Measurements from ENCODE around the gene TTL. TPM values are rescaled to one million over a fixed set of nuclear protein-coding genes. Genes with fewer than 3 reads are reported as not detected.
"Not testable (repeated sequence)": the region's sequence is repeated elsewhere in the genome, so short reads cannot be mapped to it uniquely, and the experiment has no call there.

TTL gene
- total RNA-seq, 1 donor from 2014 or later = 21.6 TPM

DNA sequence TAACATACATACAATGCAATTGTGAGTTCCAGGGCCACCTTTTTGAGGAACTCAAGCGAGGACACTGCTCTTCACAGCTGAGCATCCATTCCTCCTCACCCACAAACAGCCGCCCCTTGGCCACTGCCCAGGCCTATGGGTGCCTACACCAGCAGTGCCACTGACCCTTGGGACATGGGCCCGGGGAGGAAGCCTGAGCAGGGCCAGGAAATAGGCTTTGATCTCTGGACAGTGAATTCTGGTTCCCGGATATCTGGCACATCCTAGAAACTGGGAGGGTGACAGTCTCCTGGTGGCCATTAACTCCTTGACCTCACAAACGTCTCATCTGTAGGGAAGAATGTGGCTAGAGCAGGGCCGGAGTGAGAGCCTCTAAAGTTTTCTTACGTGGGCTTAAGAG, 5.5 kb upstream of the TTL start:
- no peak for ATAC-seq

DNA sequence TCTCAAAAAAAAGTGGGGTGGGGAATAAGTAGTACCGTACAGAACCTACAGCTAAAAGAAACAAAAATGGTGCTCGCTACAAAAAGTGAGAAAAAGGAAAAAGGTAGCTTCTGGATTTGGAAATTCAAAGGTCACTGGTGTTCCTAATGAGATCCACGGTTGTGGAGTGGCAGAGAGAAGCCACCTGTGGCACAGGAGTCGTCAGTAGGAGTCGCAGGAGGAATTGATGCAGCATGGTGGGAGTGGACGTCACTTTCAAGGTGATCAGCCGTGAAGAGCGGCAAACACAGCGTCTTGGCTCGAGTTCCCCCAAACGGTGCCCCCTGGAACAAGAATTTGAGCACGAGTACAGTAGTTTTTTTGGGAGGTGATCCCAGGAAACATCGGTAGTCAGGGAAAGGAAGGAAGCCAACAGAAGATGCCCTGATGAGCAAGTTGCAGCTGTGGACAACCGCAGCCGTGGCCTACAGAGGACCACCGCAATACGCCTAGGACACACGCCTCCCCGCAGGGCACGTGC, 1.4 kb upstream of the TTL start:
- ATAC-seq = no peak

DNA sequence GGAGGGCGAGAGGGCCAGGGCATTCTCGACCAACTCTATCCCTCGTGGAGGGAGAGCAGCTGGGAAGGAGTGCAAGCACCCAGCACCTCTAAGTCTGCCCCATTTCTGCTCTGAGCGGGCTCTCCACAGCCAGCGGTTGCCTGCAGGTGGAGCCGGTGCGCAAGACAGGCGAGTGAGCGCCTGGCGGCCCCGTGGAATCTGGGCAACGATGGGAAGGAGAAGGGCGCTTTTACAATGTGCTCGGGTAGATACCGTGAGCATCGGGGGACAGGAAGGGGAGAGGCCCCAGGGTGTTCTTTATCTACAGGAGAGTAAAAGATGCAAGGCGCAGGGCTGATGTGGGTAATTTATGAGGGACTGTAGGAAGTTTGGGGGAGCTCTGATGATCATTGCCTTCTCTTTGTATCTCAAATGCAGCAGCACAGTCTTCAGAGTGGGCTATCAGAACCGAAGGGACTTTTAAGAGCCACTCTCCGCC, 867 bp upstream of the TTL start:
- peak; percentile 83 for ATAC-seq

DNA sequence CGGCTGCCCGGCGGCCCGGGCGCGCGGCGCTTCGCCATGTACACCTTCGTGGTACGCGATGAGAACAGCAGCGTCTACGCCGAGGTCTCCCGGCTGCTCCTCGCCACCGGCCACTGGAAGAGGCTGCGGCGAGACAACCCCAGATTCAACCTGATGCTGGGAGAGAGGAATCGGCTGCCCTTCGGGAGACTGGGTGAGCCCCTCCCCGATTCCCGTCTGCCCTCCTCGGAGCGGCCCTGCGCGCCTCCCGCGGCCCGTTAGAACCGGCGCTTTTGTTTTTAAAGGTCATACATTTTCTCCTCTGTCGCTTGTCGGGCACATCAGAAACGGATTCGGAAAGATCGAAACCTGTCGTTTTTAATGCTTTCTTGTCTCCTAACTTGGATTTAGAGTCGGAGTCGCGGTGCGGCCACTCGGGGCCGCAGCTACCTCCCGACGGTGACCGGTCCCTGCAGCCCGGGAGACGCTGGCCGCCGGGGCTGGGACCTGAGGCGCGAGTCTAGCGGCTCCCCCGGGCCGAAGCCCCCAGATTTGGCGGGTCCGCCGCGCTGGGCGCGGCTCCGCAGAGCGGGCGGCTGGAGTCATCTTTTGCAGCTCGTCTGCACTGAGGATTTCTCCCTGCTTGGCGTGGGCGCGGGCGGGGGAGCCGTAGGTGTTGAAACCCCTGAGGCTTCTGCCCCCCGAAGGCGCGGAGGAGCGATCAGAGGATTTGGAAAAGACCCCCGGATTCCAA, 519 bp downstream of the TTL start:
- ATAC-seq = peak; percentile 30

DNA sequence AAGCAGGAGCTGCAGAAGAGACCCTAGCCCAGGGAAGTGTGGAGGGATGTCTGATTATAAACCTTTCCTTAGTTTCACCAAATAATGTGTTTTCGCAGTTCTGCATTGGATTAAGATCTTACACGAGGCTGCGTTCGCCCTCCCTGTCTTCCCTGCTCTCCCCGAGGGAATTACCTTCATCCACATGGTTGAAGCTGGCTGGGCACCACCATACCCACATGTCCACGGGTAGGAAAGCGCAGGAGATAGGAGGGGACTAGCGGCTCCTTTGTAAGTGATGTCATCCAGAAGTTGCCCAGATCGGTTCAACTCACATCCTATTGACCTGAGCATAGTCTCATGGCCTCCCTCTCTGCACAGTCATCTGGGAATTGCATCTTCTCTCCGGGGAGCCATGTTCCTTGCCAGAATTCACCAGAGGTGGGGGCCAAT, 1.1 kb downstream of the TTL start:
- peak; percentile 30 for ATAC-seq

DNA sequence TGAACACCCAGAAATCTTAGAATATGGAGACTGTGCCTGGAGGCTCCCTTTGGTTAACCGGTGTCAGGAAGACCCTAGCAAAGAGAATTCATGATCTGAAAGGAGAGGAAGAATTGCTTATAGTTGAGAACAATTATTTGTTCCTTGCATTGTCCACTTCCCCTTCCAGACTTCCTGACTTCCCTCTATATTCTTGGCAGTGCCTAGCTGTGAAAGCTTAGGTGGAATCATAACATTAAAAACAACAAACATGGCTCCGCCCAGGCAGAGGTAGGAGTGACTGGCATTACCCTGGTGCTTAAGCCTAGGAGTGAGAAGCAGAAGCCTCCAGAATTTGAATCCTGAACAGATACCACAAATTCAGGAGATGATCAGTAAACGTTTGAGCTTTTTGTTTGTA, 1.9 kb downstream of the TTL start:
- peak; percentile 29 for ATAC-seq

DNA sequence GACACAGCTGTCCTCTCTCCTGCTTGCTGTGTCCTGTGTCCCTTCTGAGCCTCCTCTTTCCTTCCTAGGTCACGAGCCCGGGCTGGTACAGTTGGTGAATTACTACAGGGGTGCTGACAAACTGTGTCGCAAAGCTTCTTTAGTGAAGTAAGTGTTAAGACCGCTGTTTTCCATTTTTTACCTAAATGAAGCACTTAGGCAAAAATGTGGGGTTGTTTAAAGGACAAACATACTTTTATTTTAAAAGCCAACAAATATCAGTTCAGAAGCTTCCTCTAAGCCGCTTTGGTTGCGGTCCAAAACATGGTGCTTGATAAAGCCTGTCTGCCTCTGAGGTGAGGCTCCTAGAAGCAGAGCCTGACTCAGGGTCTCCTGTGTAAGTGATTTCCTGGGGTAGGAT, 3.9 kb downstream of the TTL start:
- ATAC-seq = no peak

DNA sequence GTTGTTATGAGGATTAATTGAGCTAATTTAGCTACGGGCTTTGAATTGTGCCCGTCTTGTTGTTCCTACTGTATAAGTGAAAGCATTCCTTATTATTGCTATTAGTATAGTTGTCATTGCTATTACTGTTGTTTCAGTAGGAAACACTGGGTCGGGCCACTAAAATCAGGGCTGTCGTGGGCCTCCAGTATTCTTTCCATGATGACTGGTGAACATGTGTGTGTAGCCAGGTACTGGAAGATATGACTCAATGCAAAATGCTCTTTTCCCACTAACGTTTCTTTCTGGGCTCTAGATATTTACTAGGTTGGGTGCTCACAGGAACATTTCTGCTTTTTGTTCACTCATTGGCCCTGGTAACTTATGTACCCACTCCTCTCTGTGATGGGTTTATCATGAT, 4.9 kb downstream of the TTL start:
- ATAC-seq = no peak

DNA sequence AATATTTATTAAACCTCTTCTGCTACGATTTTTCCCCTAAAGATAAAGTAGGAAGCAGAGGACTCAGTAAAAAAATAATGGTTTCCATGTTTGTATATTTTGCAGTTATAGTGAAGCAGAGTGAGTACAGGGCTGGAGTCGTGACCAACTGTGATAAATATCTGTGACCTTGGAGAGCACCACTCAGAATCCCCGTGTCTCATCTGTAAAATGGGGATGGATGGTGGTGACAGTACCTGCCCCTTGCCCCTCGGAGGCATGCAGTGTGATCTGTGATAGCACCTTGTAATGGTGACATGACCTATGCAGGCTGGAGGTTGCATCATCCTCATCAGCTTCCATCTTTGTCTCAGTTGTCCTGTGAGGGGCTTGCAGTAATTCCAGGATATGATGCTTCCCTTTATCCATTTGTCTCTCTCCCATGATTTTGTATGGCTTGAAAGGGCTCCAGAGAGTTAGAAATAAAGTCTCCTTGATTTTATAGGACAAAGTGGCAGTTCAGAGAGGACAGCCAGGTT, 5.5 kb downstream of the TTL start:
- ATAC-seq = no peak

DNA sequence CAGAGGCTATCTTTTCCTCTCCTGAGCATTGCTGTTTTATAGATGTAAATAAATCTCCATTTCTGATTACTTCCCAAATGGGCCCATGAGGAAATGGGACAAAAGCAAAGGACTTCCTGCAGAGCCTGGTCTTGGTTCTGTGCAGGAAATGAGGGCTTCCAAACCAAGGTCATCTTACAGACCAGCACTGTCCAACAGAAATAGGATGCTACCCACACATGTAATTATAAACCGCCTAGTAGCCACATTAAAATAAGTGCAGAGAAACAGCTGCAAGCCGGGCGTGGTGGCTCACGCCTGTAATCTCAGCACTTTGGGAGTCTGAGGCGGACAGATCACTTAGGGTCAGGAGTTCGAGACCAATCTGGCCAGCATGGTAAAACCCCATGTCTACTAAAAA, 6.2 kb downstream of the TTL start:
- ATAC-seq = no peak

DNA sequence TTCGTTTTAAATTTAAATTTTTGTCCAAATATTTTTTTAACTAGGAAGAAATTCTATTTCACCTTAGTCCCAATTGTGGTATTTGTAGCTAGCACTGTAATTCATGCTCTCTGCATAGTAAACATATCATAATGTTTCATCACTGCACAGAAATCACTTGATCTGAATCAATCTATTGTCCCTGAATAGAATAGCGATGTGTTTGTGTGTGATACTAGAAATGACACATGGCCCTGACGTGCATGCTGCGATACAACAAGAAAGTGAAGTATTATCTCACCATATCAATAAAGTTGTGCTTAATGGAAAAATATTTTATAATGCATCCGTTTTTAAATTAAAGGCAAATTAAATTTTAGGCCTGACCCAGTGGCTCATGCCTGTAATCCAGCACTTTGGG, 10.0 kb downstream of the TTL start:
- no peak for ATAC-seq

DNA sequence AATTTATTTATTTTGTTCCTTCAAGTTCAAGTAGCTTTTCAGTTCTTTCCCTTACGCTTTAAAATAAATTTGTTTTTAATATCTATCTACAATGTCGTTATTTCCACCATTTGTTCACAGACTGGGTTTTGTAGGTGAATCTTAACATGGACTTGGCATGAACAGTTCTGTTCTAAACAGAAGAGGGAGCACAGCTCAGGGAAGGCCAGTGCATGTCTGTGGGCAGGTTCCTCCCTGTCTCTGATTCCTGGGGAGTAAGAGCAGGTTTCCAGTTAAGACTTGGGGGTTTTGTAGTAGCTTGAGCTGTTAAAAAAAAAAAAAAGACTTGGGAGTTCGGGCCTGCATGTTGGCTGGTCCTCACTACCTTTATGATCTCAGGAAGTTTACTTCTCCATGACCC, 11.1 kb downstream of the TTL start:
- peak; percentile 43 for ATAC-seq

DNA sequence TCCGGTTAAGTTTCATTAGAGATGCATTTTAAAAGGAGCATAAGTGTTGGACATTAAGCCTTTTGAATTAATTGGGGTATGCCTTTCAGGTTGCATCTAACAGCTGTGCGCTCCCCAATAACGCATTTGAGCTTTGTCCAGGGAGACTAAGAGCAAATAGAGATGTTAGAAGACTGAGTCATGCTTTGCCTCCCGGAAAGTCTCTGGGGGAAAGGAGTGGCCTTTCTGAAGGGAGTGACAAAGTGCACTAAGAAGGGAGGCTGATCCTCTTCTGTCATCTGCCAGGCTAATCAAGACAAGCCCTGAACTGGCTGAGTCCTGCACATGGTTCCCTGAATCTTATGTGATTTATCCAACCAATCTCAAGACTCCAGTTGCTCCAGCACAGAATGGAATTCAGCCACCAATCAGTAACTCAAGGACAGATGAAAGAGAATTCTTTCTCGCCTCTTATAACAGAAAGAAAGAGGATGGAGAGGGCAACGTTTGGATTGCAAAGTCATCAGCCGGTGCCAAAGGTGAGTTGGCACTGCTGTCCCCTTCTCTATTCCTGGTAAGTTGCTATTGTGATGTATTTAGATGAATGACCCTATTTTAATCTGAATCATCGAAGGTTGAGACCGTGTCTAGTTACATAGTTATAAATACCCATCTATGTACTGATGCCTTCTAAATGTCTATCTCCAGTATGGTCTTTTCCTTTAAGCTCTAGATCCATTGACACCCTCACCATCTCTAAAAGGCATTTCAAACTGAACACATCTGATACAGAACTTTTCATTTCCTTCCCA, 12.1 kb downstream of the TTL start:
- peak; percentile 99 for ATAC-seq

DNA sequence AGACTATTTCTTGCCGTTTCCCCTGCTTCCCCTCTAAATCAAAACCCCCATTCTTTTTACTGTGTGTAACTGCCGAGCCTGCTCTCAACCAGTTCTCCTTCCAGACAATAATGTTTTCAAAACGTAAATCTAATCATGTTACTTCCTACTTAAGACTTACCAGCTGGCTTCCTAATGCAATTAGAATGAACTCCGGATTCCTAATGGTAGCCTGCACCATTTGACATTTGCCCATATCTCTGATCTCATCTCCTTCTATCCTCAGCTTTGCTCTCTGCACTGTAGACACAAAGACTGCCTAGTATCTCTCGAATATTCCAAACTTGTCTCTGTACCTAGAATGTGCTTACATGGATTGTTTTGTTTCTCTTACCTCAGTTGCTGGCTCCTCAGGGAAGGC, 12.9 kb downstream of the TTL start:
- ATAC-seq = no peak

DNA sequence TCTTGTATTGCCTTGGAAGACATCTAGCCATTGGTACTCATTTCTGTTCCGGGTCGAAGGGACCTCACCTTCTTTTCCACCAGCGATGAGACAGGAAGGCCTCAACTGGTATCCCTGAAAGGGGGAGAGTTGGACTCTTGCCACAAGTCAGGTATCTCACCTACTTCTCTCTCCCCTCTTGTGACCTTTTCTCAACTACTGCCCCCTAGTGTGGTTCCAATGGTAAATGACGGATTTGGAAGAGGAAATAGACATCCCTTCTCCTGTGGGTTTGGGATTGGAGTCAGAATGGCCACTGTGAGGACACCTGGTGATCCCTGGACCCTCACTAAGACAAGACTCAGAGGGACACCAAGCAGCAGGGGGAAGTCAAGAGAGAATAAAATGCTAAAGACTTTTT, 13.9 kb downstream of the TTL start:
- not testable (repeated sequence) for ATAC-seq

DNA sequence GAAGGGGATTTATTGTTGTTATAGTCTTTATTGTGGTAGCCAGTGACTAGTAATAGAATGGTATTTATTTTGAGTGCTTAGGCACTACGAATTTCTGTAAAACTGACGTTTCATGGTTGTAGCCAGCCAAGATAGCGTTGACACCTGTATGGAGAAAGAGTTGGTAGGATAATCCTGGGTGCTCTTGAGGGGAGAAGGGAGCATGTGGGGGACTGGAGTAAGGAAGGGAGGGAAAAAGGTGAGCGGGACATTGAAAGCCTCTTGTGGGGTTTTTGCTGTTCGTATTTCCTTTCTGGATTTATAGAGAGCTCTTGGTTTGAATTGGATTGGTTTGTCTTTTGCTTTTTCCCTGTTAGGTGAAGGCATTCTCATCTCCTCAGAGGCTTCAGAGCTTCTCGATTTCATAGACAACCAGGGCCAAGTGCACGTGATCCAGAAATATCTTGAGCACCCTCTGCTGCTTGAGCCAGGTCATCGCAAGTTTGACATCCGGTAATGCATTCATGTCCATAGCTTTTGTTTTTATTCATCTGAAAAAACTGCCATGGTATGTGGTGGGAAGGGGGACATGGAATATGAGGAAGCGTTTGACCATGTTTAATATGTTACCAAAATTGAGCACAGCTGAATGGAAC, 19.0 kb downstream of the TTL start:
- peak; percentile 66 for ATAC-seq

DNA sequence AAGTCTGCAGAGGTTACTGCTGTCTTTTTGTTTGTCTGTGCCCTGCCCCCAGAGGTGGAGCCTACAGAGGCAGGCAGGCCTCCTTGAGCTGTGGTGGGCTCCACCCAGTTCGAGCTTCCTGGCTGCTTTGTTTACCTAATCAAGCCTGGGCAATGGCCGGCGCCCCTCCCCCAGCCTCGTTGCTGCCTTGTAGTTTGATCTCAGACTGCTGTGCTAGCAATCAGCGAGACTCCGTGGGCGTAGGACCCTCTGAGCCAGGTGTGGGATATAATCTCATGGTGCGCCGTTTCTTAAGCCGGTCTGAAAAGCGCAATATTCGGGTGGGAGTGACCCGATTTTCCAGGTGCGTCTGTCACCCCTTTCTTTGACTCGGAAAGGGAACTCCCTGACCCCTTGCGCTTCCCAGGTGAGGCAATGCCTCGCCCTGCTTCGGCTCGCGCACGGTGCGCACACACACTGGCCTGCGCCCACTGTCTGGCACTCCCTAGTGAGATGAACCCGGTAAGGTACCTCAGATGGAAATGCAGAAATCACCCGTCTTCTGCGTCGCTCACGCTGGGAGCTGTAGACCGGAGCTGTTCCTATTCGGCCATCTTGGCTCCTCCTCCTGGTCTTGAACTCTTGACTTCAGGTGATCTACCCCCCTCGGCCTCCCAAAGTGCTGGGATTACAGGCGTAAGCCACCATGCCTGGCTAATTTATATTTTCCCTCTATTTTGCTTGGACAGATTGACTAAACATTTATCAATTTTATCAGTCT, 27.5 kb downstream of the TTL start:
- ATAC-seq = not testable (repeated sequence)

DNA sequence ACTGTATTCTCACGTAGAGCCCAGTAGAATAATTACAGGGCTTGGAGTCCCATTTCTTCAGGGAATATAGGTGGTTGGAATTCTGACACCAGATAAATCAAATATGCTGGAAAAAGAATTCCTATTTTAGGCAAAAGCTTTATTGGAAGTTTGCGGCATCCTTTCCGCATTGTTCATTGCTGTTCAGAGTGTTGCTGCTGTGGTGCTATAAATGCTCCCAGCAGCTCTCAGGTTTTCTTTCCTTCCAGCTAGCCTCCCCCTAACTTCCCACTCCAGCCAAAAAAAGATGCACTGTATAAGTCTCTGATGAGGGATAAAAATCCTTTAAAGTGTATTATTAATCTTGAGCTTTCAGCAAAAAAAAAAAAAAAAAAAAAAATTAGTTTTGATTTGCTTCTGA, 34.8 kb downstream of the TTL start:
- ATAC-seq = no peak

DNA sequence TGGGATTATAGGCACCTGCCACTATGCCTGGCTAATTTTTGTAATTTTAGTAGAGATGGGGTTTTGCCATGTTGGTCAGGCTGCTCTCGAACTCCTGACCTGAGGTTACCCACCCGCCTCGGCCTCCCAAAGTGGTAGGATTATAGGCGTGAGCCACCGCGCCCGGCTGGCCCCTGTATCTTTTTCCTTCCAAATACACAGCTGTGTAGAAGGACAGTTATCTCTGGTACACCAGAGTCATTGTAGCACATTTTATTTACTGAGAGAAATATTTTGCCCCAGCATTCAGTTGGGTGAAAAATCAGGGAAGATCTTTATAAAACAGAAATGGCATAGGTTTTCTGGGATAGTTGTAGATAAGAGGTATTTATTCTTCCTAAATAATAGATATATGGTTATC, 36.9 kb downstream of the TTL start:
- no peak for ATAC-seq

DNA sequence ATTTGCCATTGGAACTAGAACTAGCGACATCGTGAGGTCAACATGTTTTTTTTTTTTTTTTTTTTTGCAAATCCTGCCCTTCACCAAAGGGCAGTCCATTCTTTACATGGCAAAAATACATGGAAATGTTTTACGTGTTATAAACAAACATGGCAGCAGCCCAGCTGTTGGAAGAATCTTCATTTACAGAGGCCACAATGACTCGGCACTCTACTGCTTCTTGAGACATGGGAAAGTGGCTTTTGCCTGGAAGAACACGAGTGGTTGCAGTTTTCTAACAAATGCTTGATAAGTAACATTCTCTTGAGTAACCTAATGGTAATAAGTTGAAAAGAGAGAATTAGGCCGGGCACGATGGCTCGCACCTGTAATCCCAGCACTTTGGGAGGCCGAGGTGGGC, 37.5 kb downstream of the TTL start:
- ATAC-seq = no peak

DNA sequence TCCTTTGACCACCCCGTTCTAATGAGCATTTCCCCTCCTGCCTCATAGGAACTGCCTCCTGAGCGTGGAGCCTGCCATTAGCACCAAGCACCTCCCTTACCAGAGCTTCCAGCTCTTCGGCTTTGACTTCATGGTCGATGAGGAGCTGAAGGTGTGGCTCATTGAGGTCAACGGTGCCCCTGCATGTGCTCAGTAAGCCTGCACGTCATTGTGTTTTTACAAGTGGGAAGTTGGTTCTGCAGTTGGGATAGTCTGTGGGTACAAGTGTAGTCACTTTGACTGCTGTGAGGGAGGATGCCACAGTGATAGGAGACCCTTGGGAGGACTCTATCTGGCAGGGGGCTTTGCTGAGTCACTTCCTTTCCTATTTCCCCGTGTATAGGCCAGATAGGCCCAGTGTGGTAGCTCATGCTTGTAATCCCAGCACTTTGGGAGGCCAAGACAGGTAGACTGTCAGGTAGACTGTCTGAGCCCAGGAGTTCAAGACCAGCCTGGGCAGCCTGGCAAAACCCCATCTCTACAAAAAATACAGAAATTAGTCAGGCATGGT, 38.4 kb downstream of the TTL start:
- ATAC-seq = no peak

DNA sequence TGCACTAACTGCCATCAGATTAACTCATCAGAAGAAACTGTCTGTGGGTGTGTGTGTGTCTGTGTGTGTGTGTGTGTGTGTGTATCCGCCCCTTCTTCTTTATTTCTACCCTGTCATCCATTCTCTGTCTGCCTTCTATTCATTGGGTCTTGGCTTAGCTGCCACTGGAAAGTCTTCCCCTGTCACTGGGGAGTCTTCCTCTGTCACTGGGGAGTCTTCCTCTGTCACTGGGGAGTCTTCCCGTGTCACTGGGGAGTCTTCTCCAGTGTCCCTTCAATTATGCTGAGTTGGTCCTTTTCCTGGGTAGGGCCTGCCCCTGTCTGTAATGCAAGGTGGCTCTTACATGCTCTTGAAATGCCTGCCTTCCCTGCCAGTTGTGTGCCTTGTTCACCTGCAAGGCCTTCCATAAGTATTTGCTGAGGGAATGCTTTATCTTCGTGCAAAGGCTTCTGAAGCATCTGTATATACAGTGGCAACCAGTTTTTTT, 41.4 kb downstream of the TTL start:
- no peak for ATAC-seq
